Colonic mucosa (tissue), 4 donors: ENCODE data around the gene SULT1E1. TPM values are rescaled to one million over a fixed set of nuclear protein-coding genes. Genes with fewer than 3 reads are reported as not detected.
"Not testable (repeated sequence)": the region's sequence is repeated elsewhere in the genome, so short reads cannot be mapped to it uniquely, and the experiment has no call there.

Experiments used
- DNase-seq: peaks from one replicate; pipeline ENCODE4 v3.0.0-alpha.2; 2020
- H3K27ac ChIP-seq: fragments of 200-600 bp; one replicate; pipeline ENCODE4 v1.8.0; 2021
- H3K27me3 ChIP-seq: fragments of 200-600 bp; one replicate; pipeline ENCODE4 v1.8.0; 2021
- H3K36me3 ChIP-seq: fragments of 200-600 bp; one replicate; pipeline ENCODE4 v1.8.0; 2021
- H3K4me1 ChIP-seq: fragments of 200-600 bp; one replicate; pipeline ENCODE4 v1.8.0; 2021; ENCODE audit warnings: mild to moderate bottlenecking
- H3K4me3 ChIP-seq: fragments of 200-600 bp; one replicate; pipeline ENCODE4 v1.8.0; 2021
- H3K9ac ChIP-seq, 2 donors: one replicate each; pipeline ENCODE4 v1.7.0; 2013; ENCODE audit warnings: control low read depth in 2 of 2, low read depth in 2 of 2, low read length in 2 of 2
- H3K9me3 ChIP-seq: fragments of 200-600 bp; one replicate; pipeline ENCODE4 v1.8.0; 2021
- intact Hi-C: fragments of 100-400 bp; cut with DNase I; formaldehyde crosslinking; loops from one replicate; pipeline ENCODE4 v1.14.1; 2022
- total RNA-seq, 2 donors: library from RNA; stranded (reverse); fragmentation: NEBNext Ultra II Directional in 1 of 2; extraction: Animal tissue kit (Norgen Biotek cat#: 25700) in 1 of 2; gene quantifications; one replicate each; pipeline ENCODE4 v1.2.1, GENCODE V29; 2021
- TF ChIP-seq, protein P1 (sequence below): fragments of 200-600 bp; IDR thresholded peaks from one replicate; pipeline ENCODE4 v1.8.0; 2022; ENCODE audit warnings: antibody characterized with exemption, mild to moderate bottlenecking
- donor health status: healthy.
- donor health status: DM: no; HTN: no; CAD: no.
- donor health status: DM: no; HTN: no; CAD: no.

The SULT1E1 gene
- total RNA-seq, 2 donors from 2014 or later: 0.19 TPM; not detected in 1

DNA sequence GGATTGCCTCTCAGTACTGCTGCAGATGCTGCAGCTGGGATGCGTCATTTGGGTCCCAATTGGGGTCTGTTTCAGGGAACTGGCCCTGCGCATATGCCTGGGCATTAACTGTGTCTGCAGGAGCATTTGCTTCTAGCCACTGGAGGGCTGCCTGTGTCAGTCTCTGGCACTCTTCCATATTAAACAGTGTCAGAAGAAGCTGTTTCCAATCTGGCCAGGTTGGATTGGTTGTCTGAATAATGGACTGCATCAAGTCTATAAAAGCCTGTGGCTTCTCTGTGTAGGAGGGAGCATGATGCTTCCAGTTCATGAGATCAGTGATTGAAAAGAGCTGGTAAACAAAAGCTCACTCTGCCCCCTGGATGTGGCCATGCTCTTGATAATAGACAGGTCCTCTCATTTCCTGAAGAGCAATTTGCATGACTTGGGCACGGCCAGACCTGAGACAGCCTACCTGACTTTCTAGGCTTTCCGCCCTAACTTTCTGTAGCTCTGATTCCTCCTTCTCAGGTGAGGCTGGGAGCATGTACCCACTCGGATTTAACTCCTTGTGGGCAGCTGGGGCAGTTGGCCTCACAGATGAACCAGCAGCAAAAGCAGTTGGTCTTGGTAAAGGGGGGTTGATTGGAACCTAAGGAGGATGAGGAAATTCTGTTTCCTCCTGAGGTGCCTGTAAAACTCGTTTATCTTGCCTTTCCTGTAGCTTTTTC is 29.2 kb downstream of the SULT1E1 start:
- H3K36me3 ChIP-seq: no peaks in the 10 kb centered on the region
- H3K27ac ChIP-seq: peak overlapping the region; percentile 87
- H3K4me1 ChIP-seq: peaks cover 5% of the 10 kb centered on the region
- intact Hi-C loops: no loop called here
- TF ChIP-seq, protein P1, sequence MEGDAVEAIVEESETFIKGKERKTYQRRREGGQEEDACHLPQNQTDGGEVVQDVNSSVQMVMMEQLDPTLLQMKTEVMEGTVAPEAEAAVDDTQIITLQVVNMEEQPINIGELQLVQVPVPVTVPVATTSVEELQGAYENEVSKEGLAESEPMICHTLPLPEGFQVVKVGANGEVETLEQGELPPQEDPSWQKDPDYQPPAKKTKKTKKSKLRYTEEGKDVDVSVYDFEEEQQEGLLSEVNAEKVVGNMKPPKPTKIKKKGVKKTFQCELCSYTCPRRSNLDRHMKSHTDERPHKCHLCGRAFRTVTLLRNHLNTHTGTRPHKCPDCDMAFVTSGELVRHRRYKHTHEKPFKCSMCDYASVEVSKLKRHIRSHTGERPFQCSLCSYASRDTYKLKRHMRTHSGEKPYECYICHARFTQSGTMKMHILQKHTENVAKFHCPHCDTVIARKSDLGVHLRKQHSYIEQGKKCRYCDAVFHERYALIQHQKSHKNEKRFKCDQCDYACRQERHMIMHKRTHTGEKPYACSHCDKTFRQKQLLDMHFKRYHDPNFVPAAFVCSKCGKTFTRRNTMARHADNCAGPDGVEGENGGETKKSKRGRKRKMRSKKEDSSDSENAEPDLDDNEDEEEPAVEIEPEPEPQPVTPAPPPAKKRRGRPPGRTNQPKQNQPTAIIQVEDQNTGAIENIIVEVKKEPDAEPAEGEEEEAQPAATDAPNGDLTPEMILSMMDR: no peak
- H3K9ac ChIP-seq: peak overlapping the region; percentile 17 to 83
- H3K27me3 ChIP-seq: no peaks in the 10 kb centered on the region
- H3K9me3 ChIP-seq: no peaks in the 10 kb centered on the region
- H3K4me3 ChIP-seq: peak overlapping the region; percentile 16
- DNase-seq: peak; percentile 71

DNA sequence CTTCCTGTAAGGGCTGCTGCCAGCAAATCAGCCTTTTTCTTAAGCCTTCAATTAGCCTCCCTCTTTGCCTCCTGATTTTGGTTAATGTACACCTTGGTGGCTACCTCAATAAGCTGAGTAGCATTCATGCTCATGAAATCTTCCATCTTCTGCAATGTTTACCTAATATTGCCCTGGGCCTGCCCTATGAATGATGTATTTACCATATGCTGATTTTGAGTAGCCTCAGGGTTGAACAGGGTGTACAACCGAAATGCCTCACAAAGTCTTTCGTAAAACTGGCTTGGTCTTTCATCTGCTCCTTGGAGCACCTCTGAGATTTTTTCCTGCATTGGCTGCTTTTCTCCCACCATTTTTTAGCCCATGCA is 29.8 kb downstream of the SULT1E1 start:
- intact Hi-C loops: no loop called here
- peak overlapping the region; percentile 87 for H3K27ac ChIP-seq
- no peaks in the 10 kb centered on the region for H3K36me3 ChIP-seq
- TF ChIP-seq, protein P1: no peak
- no peaks in the 10 kb centered on the region for H3K9me3 ChIP-seq
- DNase-seq: no peak
- no peak overlapping the region for H3K4me3 ChIP-seq
- no peak overlapping the region for H3K9ac ChIP-seq
- peaks cover 5% of the 10 kb centered on the region for H3K4me1 ChIP-seq
- no peaks in the 10 kb centered on the region for H3K27me3 ChIP-seq

DNA sequence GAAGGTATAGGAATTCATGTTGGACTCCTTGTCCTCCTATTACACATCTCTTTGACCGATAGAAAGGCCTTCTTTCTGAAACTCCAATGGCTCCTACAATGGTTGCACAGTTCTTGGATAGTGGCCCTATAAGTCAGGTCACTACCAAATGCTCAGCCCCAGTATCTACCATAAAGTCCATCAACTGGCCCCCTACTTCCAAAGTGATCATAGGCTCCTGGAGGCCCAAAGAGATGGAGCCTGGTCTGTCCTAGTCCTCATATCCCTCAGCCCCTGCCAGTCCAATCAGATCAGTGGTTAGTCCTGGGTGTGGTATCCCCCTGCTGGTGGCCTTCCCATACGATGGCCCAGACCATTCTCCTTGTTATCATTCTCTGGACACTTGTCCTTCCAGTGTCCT is 30.3 kb downstream of the SULT1E1 start:
- Histone ChIP-seq H3K27ac (no peak overlapping the region), H3K9me3 (no peaks in the 10 kb centered on the region), H3K36me3 (no peaks in the 10 kb centered on the region), H3K9ac (no peak overlapping the region), H3K27me3 (no peaks in the 10 kb centered on the region), H3K4me3 (no peak overlapping the region), H3K4me1 (peaks cover 5% of the 10 kb centered on the region)
- intact Hi-C loops: no loop called here
- TF ChIP-seq, protein P1: no peak
- DNase-seq: no peak

DNA sequence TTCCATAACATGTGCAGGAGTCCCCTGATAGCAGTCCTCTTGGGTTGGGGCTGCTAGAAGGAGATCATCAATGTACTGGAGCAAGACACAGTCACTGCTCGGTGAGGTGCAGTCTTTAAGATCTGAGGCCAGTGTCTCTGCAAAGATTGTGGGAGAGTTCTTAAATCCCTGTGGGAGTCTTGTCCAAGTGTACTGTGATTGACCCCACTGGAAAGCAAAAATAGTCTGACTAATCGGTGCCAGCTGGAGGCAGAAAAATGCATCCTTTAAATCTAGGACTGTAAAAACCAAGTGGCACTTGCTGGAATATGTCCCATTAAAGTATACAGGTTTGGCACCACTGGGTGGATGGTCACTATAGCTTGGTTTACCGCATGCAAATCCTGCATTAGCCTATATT is 31.1 kb downstream of the SULT1E1 start:
- intact Hi-C loops: no loop called here

DNA sequence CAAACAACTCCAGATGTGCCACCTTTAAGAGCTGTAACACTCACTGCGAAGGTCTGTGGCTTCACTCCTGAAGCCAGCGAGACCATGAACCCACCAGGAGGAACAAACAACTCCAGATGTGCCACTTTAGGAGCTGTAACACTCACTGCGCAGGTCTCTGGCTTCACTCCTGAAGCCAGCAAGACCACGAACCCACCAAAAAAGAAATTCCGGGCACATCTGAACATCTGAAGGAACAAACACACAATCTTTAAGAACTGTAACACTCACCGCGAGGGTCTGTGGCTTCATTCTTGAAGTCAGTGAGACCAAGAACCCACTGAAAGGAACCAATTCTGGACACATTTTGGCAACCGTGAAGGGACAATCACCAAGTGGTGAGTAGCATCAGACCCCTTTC is 34.9 kb downstream of the SULT1E1 start:
- intact Hi-C loops, H3K4me1 ChIP-seq, H3K9ac ChIP-seq: not testable (repeated sequence)

More for the DNA sequence above, 31.1 kb downstream of the SULT1E1 start:
- no peak overlapping the region for H3K9ac ChIP-seq
- TF ChIP-seq, protein P1: no peak
- DNase-seq: no peak
- H3K4me1 ChIP-seq: peaks cover 5% of the 10 kb centered on the region
- H3K36me3 ChIP-seq: no peaks in the 10 kb centered on the region
- no peaks in the 10 kb centered on the region for H3K9me3 ChIP-seq
- H3K4me3 ChIP-seq: no peak overlapping the region
- H3K27ac ChIP-seq: no peak overlapping the region
- H3K27me3 ChIP-seq: no peaks in the 10 kb centered on the region

DNA sequence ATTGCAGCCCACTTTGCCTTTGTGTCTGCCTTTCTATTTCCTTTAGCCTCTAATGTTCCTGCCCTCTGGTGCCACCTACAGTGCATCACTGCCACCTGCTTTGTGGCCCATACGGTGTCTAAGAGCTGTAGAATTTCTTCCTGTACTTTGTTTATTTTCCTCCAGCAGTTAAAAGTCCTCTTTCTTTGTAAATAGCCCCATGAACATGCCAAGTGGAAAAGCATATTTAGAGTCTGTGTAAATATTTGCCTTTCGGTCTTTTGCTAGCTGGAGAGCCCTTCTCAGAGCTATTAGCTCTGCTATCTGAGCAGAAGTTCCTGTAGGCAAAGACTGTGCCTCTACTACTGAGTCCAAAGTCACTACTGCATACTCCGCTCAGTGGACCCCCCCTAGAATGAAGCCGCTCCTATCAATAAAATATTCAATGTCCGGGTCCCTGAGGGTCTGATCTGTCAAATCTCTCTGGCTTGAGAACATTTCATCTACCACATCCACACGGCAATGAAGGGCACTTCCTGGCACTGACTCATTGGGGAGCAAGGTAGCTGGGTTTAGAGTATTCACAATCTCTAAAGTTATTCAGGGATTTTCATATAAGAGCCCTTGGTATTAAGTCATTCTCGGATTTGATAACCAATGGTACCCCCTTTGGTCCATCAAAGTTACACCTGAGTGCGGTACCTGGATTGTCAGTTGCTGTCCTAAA is 36.3 kb downstream of the SULT1E1 start:
- peak overlapping the region; percentile 72 for H3K27ac ChIP-seq
- no peaks in the 10 kb centered on the region for H3K9me3 ChIP-seq
- H3K9ac ChIP-seq: peak overlapping the region in 1 of 2 donors; percentile 12
- H3K4me1 ChIP-seq: no peaks in the 10 kb centered on the region
- no peaks in the 10 kb centered on the region for H3K27me3 ChIP-seq
- peak; percentile 85 for DNase-seq
- intact Hi-C loops: loop anchor here (5.0 kb wide), 3 partner anchors 54 to 131 kb away; no protein-coding TSS in a partner anchor
- H3K4me3 ChIP-seq: no peak overlapping the region
- H3K36me3 ChIP-seq: no peaks in the 10 kb centered on the region
- TF ChIP-seq, protein P1: peak; percentile 50

More for the DNA sequence above, 34.9 kb downstream of the SULT1E1 start:
- not testable (repeated sequence) for DNase-seq, H3K4me3 ChIP-seq, H3K36me3 ChIP-seq, H3K27ac ChIP-seq, H3K27me3 ChIP-seq, H3K9me3 ChIP-seq
